ENCODE results near the gene GRK5. TPM values are rescaled to one million over a fixed set of nuclear protein-coding genes. Genes with fewer than 3 reads are reported as not detected.
A peak's percentile ranks its signal among the peaks of the same experiment; 100 is the strongest.

Gene GRK5
- total RNA-seq, 4 donors from 2014 or later, result 10.0 to 61.9 (median 18.1) TPM

DNA sequence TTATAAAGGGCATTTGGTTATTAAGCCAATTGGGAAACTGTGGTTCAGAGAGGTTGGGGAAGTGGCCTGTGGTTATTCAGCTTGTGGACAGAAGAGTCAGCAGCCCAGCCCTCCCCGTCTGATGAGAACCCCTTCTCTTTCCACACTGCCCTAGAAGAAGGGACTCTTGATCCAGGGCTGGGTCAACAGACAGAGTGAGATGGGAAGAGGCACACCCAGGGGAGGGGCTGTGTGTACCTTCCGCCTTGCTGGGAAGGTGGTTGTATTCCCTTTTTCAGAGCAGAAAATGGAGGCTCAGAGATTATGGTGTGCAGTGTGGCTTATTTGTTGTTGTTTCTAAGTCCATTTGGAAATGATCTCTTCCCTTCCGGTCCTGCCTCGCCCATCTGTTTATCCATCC lies 103.4 kb downstream of the GRK5 start:
- no peak for TF ChIP-seq POLR2A (IDR thresholded peaks at IDR 0.05)
- peak overlapping the region in 1 of 4 donors; percentile 53 for H3K27ac ChIP-seq
- no peaks in the 10 kb centered on the region for H3K27me3 ChIP-seq
- H3K9me3 ChIP-seq, result no peaks in the 10 kb centered on the region
- peaks cover 0 to 45% (median 25%) of the 10 kb centered on the region in 4 donors for H3K4me1 ChIP-seq
- no peaks in the 10 kb centered on the region for H3K36me3 ChIP-seq
- no peak overlapping the region for H3K4me3 ChIP-seq
- DNase-seq, result peak in 1 of 3 donors; percentile 48

DNA sequence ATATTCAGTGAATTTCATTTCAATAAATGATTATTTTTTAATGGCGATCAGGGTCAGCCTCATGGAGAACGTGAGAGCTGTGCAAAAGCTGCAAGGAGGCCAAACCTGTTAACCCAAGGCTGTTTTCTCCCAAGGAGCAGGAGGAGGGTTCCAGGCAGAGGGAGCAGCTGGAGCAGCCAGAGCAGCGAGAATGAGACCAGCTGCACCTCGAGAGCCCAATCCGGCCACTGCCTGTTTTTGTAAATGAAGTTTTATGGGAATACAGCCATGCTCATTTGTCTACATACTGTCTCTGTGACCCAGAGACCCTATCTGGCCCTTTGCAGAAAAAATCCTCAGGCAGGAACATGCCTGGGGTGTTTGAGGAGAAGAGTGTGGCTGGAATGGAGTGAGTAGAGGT lies 104.9 kb downstream of the GRK5 start:
- Histone ChIP-seq H3K4me3 (no peak overlapping the region), H3K27ac (peak overlapping the region in 1 of 4 donors; percentile 21), H3K36me3 (no peaks in the 10 kb centered on the region), H3K4me1 (peaks cover 0 to 34% (median 23%) of the 10 kb centered on the region in 4 donors), H3K9me3 (no peaks in the 10 kb centered on the region), H3K27me3 (no peaks in the 10 kb centered on the region)
- TF ChIP-seq POLR2A (IDR thresholded peaks at IDR 0.05), result no peak
- TF ChIP-seq, protein P1, sequence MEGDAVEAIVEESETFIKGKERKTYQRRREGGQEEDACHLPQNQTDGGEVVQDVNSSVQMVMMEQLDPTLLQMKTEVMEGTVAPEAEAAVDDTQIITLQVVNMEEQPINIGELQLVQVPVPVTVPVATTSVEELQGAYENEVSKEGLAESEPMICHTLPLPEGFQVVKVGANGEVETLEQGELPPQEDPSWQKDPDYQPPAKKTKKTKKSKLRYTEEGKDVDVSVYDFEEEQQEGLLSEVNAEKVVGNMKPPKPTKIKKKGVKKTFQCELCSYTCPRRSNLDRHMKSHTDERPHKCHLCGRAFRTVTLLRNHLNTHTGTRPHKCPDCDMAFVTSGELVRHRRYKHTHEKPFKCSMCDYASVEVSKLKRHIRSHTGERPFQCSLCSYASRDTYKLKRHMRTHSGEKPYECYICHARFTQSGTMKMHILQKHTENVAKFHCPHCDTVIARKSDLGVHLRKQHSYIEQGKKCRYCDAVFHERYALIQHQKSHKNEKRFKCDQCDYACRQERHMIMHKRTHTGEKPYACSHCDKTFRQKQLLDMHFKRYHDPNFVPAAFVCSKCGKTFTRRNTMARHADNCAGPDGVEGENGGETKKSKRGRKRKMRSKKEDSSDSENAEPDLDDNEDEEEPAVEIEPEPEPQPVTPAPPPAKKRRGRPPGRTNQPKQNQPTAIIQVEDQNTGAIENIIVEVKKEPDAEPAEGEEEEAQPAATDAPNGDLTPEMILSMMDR (IDR thresholded peaks at IDR 0.05), result no peak
- no peak for DNase-seq

DNA sequence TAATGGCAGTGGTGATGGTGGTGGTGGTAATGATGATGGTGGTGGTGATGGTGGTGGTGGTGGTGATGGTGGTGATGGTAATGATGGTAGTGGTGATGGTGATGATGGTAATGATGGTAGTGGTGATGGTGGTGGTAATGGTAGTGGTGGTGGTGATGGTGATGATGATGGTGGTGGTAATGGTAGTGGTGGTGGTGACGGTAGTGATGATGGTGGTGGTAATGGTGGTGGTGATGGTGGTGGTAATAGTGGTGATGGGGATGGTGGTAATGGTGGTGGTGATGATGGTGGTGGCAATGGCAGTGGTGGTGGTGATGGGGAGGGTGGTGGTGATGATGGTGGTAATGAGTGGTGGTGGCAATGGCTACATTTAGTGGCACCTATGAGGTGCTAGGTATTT lies 105.7 kb downstream of the GRK5 start:
- peak overlapping the region in 1 of 4 donors; percentile 21 for H3K27ac ChIP-seq
- no peak overlapping the region for H3K4me3 ChIP-seq
- TF ChIP-seq, protein P1 (IDR thresholded peaks at IDR 0.05), result no peak
- no peak for TF ChIP-seq POLR2A (IDR thresholded peaks at IDR 0.05)
- no peaks in the 10 kb centered on the region for H3K9me3 ChIP-seq
- no peak for DNase-seq
- peaks cover 0 to 33% (median 24%) of the 10 kb centered on the region in 4 donors for H3K4me1 ChIP-seq
- no peaks in the 10 kb centered on the region for H3K36me3 ChIP-seq
- H3K27me3 ChIP-seq, result no peaks in the 10 kb centered on the region

DNA sequence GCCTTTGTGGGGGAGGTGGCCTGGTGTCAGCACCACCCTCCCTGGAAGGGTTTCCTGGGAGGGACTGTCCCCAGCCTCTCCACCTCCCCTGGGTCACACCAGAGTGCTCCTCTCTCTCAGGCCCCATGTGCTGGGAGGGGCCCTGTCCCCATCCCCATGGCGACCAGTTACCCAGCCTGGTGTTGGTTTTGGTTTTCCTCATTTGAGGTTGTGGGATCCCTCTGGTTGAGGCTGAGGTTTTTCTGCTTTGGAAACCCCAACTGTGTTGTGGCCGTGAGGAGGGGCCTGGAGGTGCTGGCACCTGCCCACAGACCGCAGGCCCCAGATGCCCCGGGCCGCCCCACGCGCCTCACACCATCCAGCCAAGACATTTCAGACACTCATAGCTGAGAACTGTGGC lies 106.3 kb downstream of the GRK5 start:
- peak in 2 of 3 donors; percentile 57 to 74 for DNase-seq
- no peaks in the 10 kb centered on the region for H3K36me3 ChIP-seq
- H3K4me1 ChIP-seq, result peaks cover 0 to 31% (median 25%) of the 10 kb centered on the region in 4 donors
- H3K4me3 ChIP-seq, result no peak overlapping the region
- peak overlapping the region in 3 of 4 donors; percentile 10 to 51 (median 40) for H3K27ac ChIP-seq
- H3K27me3 ChIP-seq, result no peaks in the 10 kb centered on the region
- TF ChIP-seq, protein P1 (IDR thresholded peaks at IDR 0.05), result no peak
- TF ChIP-seq POLR2A (IDR thresholded peaks at IDR 0.05), result no peak
- H3K9me3 ChIP-seq, result no peaks in the 10 kb centered on the region

DNA sequence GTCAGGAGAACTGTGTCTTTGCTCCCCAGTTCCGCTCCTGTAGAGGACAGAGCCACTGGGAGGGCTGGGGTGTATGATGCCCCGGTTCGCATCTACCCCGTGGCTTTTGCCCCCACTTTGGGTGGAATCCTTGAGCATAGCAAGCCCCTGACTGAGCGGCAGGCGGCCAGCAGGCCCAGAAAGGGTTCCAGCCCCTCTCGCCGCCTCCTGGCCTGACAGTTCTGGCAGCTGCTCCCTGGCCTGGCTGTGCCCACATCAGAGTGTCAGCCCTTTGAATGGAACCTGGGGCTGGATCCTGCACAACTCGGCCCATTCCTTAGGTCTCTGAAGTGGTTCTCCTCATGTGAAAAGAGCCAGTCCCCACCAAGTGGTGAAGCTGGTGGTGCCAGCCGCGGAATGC lies 106.7 kb downstream of the GRK5 start:
- H3K4me1 ChIP-seq, result peaks cover 0 to 30% (median 24%) of the 10 kb centered on the region in 4 donors
- no peaks in the 10 kb centered on the region for H3K27me3 ChIP-seq
- peak overlapping the region in 3 of 4 donors; percentile 10 to 51 (median 40) for H3K27ac ChIP-seq

DNA sequence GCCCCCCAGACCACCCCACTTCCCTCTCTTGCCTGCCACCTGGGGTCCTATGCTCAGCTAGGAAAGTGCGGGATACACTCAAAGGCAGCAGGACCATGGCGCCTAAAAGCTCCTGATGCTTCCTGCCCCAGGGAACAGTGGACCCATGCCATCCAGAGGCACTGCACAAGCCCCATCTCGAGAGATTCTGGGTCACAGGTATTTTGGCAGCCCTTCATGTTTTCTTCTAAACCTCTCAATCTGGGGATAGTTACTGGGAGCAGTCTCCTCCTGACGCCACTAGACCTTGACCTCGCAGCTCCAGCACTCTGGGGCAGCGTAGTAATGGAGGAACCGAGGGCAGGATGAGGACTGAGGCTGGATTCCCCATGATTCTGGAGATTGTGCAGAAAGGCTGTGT lies 107.1 kb downstream of the GRK5 start:
- Histone ChIP-seq H3K36me3 (no peaks in the 10 kb centered on the region), H3K4me1 (peaks cover 0 to 34% (median 20%) of the 10 kb centered on the region in 4 donors), H3K4me3 (no peak overlapping the region), H3K27ac (peak overlapping the region in 2 of 4 donors; percentile 56 to 78), H3K9me3 (no peaks in the 10 kb centered on the region), H3K27me3 (no peaks in the 10 kb centered on the region)
- TF ChIP-seq, protein P1 (IDR thresholded peaks at IDR 0.05), result no peak
- TF ChIP-seq POLR2A (IDR thresholded peaks at IDR 0.05), result no peak
- no peak for DNase-seq

More for the DNA sequence above, 106.7 kb downstream of the GRK5 start:
- no peak for DNase-seq
- TF ChIP-seq, protein P1 (IDR thresholded peaks at IDR 0.05), result no peak
- TF ChIP-seq POLR2A (IDR thresholded peaks at IDR 0.05), result no peak
- Histone ChIP-seq H3K4me3 (no peak overlapping the region), H3K36me3 (no peaks in the 10 kb centered on the region), H3K9me3 (no peaks in the 10 kb centered on the region)

Measured in Peyer's patch (tissue), 4 donors.